RPMI8226 (cell line): ENCODE results near the gene COPZ1.

ENCODE experiments used
- DNase-seq: peaks from one replicate; pipeline ENCODE4 v3.0.0-alpha.2; 2015

The COPZ1 gene

GRCh38 chr12:54359762-54360351, 34.9 kb downstream of the COPZ1 start:
- no peak for DNase-seq

GRCh38 chr12:54360717-54361456, 36.0 kb downstream of the COPZ1 start:
- DNase-seq, result peak; percentile 54

DNA sequence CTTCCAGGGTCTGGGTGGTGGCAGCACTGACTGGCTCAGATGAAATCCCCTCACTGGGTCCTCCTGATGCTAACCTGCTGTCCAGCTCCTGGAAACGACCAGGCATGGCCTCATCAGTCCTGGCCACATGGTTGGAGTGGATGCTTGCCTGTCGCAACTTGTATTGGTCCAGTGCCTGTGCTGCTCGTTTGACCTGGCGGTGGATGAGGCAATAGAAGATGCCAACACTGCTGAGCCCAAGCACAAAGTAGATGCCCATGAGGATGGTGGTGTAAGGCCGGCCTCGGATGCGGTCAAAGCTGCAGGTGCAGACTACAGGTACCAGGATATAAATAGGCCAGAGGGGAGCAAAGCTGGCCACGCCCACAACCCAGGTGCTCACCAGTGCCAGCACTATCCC, 38.1 kb downstream of the COPZ1 start:
- peak; percentile 29 for DNase-seq

DNA sequence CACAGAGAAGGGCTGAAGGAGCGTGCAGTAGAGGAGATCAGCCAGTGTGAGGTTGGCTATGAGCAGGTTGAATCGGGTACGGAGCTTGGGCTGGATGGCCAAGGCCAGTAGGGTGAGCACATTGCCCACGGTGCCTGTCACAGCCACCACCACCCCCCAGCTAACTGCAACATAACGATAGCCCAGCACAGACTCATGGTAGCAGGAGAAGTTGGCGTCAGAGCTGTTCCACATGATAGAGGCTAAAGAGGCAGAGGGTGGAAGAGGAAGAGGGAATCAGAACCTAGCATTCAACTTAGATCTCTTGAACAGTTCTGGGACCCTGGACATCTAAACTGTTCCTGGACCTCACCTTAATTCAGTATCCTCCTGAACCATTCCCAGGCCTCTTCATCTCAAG, 38.7 kb downstream of the COPZ1 start:
- no peak for DNase-seq

DNA sequence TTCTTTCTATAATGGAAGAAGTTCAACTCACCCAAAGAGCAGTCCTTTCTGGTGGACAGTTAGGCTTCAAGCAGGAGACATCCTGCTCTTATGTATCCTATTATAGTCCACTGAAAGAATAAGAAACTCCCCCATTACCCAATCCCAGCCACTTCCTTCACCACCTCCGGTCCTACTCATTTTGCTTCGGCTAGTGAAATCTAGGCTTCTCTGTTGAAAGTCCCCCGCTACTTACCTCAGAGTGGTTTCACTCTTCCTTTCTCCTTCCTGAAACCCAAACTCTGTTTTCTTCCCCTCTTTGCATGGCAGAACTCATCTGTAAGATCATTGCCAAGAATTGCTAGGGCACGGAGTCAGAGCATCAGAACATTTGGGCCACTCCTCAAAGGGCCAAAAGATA, 39.5 kb downstream of the COPZ1 start, which contains the start of gene GPR84:
TSS of gene GPR84 (minus strand) at position 74 of the 400 bp plus-strand sequence. CDS start 635 bp downstream, outside the sequence.
- peak; percentile 67 for DNase-seq

DNA sequence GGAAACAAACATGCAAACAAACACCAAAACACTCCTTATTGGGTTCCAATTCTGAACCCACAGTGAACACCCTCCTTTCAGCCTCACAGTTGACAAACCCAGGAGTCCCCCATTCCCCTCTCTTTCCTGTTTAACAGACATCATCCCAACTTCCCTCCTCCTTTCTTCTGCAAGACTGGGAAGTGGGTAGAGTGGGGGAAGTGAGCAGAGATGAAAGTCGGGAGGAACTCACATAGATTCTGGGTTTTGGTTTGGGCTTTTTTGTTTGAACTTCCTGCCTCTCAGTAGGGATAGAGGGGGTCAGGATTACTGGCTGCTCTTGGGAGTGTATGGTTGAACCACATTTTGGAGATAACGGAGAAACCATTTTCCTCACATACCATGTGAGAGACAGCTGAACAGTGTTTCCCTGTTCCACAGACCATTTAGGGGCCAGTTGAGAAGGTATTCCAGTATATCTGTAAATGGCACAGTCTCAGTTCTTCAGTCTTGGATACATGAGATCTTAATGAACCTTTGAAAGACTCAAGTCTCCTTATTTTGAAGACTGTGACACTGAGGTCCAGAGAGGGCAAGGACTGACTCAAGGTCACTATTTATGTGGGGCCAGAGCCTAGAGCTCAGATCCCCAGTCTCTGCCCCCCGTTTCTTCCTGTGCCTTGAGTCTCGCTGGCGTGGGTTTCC, 43.2 kb downstream of the COPZ1 start:
- no peak for DNase-seq

- peak; percentile 89 for DNase-seq
Observed at GRCh38 chr12:54368709-54369596, 44.0 kb downstream of the COPZ1 start.

GRCh38 chr12:54369597-54370131, 44.7 kb downstream of the COPZ1 start:
- no peak for DNase-seq

DNA sequence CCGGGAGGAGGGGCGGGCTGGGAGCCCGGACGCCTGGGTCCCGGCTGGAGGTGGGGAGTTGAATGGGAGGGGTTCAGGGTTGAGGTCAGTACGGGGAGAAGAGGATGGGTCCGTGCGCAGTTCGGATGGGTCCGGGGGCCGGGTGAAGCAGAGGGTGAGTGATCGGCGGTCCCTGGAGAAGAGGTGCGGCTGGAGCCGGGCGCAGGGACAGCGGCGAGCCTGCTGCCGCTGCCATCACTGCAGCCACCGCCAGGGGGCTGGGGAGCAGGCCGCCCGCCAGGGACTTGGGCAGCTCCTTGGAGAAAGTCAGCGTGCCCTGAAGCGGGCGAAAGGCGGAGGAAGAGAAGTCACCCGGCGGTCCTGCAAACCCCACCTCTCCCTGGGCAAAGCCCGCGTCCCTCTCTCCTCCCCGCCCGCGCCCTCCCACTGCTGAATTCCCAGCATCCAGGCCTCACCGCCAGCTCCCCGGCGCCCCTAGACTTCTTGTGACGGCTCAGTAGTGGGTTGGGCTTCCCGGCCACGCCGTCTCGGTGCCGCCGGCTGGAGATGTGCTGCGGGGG, 45.3 kb downstream of the COPZ1 start:
- DNase-seq, result peak; percentile 58

DNA sequence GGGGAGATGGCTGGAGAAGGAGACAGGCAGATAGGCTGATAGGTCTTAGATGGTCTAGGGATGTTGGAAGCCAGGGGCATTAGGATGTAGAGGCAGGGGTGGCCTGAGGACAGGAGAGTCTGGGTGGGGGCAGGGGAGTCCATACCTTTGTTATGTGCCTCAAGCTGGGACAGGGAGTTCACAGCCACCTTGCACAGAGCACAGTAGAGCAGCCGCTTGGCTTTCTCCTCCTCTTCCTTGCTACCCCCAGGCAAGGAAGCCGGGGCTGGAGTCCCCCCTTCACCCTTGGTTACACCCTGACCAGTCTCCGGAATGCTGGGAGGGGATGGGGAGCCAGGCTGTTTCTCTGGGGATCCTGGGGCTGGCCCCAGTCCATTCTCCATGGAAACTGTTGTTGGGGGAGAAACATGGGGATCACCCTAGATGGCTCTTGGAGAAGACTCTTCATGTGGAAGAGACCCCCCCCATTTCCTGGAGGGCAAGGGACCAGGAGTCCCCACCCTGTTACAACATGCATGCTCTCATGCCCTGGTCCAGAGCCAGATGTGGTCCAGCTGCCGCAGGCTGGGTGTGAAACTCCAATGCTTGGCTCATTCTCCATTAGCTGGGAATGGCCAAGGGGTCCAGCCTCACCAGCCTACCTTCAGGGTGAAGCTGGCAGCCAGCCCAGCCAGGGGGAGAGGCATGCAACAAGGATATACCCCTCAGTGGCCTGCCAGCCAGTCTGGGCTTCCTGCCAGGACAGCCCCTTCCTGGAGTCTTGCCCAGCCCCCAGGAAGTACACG, 46.6 kb downstream of the COPZ1 start:
- DNase-seq, result peak; percentile 53

- DNase-seq, result no peak
Observed at GRCh38 chr12:54372113-54372806, 47.3 kb downstream of the COPZ1 start.

DNA sequence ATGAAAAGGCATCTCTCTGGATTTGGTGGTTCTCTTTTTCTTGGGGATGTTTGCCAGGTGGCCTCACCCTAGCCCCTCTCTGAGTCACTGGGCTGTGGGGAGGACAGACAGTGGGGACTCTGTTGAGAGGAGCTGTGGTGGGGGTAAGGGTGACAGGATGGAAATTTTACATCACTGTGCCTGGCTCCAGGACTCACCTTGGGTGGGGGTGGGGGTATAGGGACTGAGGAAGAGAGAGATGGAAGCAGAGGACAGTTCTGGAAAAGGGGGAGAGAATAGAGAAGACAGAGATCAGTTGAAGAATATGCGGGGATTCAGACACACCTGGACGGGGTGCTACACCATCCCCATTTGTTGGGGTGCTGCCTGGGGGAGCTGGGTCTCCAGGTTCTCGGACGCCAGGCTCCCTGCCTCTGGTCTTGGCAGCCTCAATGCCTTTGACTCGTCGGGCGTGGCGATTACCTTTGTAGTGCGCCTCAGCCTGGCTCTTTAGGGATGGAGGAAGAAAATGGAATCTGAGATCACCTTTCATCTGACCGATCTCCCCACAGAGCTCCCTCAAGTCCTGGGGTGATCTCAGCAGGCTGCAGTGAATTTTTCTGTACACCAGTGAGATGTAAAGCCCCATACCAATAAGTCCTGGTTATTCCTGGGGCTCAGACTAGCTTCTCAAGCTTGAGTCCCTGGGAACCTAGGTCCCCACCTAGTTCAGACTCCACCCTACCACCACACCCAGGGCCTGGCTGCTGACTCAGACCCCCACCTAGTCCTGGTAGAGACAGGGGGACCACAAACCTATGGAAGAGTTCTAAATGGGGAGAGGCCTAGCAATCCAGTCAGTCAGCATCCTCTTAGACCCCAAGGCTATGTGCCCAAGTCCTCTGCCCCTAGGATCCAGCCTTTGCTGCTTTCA, 49.0 kb downstream of the COPZ1 start:
- no peak for DNase-seq

GRCh38 chr12:54374562-54375258, 49.8 kb downstream of the COPZ1 start:
- peak; percentile 66 for DNase-seq

DNA sequence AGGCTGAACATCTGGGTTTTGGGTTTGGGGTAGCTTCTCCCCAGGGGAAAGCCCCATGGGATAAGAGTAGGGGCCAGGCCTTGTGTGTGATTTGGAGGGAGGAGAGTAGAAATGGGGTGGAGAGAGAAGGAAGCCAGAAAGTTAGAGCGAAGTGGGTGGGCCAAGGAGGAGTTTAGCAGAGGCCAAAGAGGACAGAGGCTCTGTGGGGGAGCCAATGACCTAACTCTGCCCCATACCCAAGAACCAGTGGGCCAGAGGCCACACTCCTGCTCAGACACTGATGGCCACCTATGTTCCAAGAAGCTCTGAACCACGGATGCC, 50.3 kb downstream of the COPZ1 start:
- DNase-seq, result no peak

DNA sequence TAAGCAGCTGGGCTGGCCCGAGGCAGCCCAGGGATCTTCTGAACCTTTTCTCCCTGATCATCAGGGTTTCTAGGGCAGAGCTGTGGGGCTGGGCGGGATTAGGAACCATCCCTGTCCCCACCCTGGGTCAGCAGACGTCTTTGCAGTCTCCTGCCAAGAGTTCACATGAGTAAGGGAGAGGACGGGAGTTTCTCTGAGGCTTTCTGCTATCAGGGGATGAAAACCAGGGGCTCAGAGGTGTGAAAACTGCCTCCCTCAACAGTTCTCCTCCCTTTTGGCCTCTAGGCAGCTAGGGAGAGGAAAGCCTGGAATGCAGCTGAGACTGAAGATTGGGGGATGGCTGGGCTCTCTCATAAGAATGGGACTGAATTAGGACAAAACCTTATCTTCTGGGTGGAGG, 51.7 kb downstream of the COPZ1 start:
- DNase-seq, result no peak

GRCh38 chr12:54377007-54377406, 52.1 kb downstream of the COPZ1 start:
- no peak for DNase-seq

DNA sequence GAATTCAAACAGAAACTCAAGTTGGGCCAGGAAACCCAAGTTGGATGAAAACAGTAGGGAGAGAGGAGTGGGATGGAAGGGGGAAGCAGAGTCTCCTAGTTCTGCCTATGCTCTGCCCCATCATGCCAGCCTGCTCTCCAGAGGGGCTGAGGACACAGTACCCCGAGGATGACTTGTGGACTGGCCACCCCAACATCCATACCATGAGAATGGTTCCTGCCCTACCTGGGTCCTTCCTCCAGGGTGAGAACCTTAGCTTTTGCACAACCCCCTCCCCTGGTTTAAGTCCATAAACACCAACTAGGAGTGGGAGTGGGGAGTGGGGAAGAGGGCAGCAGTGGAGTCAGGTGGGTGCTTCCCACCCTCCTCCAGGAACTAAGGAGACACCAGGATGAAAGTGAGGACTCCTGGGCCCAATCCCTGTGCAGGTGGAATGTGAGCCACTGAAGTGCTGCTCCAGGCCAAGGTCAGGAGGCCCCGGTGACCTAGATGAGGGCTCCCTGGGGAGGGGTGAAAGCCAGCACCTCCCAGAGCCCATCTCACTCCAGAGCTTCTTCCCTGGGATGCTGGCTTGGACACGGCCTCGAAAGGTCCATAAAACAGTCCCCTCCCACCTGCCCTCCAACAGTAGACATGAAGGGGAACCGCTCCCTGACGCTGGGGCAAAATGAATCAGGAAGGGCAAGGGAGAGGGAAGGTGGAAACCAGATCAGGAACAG, 53.0 kb downstream of the COPZ1 start:
- DNase-seq, result no peak

DNA sequence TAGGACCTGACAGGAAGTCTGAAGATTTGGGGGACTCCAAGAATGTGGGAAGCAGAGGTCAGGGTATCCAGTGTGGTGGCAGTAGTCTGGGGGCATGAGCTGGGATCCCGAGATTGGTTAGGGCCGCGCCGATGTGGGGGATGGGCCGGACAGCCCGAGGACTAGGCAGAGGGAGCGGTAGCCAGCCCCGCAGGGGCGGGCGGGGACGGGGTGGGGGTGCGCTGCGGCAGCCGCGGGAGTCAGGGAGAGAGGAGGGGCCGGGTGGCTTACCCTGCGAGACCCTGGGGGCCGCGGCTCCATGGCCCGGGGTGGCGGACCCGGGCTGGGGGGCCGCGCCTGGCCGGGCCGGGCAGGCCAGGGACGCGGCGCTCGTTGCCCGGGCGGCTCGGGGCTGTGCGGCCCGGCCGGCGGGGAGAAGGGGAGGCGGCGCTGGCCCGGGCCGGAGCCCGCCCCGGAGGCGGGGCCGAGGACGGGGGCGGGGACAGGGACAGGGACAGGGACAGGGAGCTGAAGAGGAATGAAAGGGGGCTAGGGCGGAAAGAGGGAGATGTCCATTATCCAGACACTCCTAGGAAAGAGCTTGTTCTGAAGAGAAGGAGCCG, 54.0 kb downstream of the COPZ1 start:
- DNase-seq, result peak; percentile 74
